Measurements from ENCODE around the gene LRRC47. TPM values are rescaled to one million over a fixed set of nuclear protein-coding genes. Genes with fewer than 3 reads are reported as not detected.

The LRRC47 gene
- total RNA-seq, 1 experiment from 2014 or later: 65.1 TPM

DNA sequence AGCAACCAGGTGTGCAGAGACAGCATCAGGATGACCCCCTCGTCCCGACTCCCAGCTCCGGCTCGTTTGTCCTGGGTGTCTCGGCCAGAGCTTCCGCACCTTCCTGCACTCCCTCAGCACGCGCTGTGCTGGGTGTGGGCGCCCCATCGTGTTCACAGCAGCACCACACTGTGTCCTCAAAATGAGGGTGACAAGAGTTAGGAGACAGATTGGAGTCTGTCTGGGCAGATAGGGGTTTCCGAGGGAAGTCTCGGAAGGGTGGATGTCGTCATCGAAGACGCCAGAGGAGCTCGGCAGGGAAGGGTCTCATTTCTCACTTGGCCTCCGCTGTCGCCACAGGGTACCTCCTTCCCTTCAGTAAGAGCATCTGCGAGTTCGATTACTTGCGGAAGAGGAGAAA, 39.9 kb downstream of the LRRC47 start:
- Histone ChIP-seq H3K9ac (ENCODE audit: extremely low read depth, insufficient read length, low read length) (no peak overlapping the region), H3K27me3 (ENCODE audit: insufficient read depth, low read length) (no peaks in the 10 kb centered on the region), H3K79me1 (ENCODE audit: insufficient read depth, low read depth, low read length, poor library complexity, severe bottlenecking) (no peaks in the 10 kb centered on the region), H3K4ac (ENCODE audit: low read depth, low read length) (no peak overlapping the region), H2AFZ (ENCODE audit: low read length) (no peak overlapping the region), H3K14ac (ENCODE audit: insufficient read depth, low read length) (no peak overlapping the region), H2BK12ac (ENCODE audit: insufficient read length, low read depth, low read length) (no peak overlapping the region), H2BK5ac (ENCODE audit: insufficient read length, low read length) (no peak overlapping the region), H3K4me2 (ENCODE audit: insufficient read depth, insufficient read length, low read length) (no peak overlapping the region), H3T11ph (ENCODE audit: low read length) (no peak overlapping the region), H3K18ac (ENCODE audit: insufficient read length, low read depth, low read length) (no peak overlapping the region), H3K23ac (ENCODE audit: insufficient read length, low read depth, low read length) (no peak overlapping the region), H3K23me2 (ENCODE audit: insufficient read length, low read depth, low read length, poor library complexity, severe bottlenecking) (no peaks in the 10 kb centered on the region), H4K5ac (ENCODE audit: insufficient read length, low read depth, low read length) (no peak overlapping the region), H2BK20ac (ENCODE audit: low read depth, low read length, poor library complexity, severe bottlenecking) (no peak overlapping the region), H4K20me1 (ENCODE audit: control insufficient read depth, insufficient read depth, insufficient read length) (no peaks in the 10 kb centered on the region), H3K4me1 (ENCODE audit: insufficient read depth, low read length) (no peaks in the 10 kb centered on the region), H2AK5ac (ENCODE audit: insufficient read length, low read length) (no peak overlapping the region), H3K79me2 (ENCODE audit: insufficient read depth, low read length) (no peaks in the 10 kb centered on the region), H2BK15ac (ENCODE audit: low read depth, low read length) (no peak overlapping the region), H3K9me3 (ENCODE audit: control insufficient read depth, low read depth, low read length) (no peaks in the 10 kb centered on the region), H3K27ac (ENCODE audit: insufficient read length, low read depth, low read length) (no peak overlapping the region), H2BK120ac (ENCODE audit: low read depth, low read length, poor library complexity, severe bottlenecking) (no peak overlapping the region), H4K91ac (ENCODE audit: insufficient read length, low read depth, low read length) (peak overlapping the region; percentile 8), H4K8ac (replicated peaks; ENCODE audit: insufficient read length, low read depth, low read length) (no peak overlapping the region), H3K56ac (ENCODE audit: insufficient read length, low read depth, low read length) (no peak overlapping the region)
- no peak overlapping the region for H3K4me3 Mint-ChIP-seq
- no peak overlapping the region for H3K27ac Mint-ChIP-seq
- H3K9me3 Mint-ChIP-seq: peaks cover 4 to 8% of the 10 kb centered on the region in 2 experiments; a peak in 2 of 5 replicates
- TF ChIP-seq CTCF (conservative IDR thresholded peaks at IDR 0.05): no peak
- peaks cover 51% of the 10 kb centered on the region for H3K27me3 Mint-ChIP-seq (ENCODE audit: low read depth)
- peaks cover 0 to 1% of the 10 kb centered on the region in 2 experiments; a peak in 3 of 4 replicates for H3K4me1 Mint-ChIP-seq
- no CpG with 5 or more reads among the region's 21 CpGs for WGBS (ENCODE audit: extremely low coverage, insufficient read length, low lambda C conversion rate)
- no peak for DNase-seq
- no peaks in the 10 kb centered on the region for H3K36me3 Mint-ChIP-seq (ENCODE audit: insufficient read depth in 1 of 3, low read depth in 3 of 3)
